Smooth muscle cell (in vitro differentiated cells): Measurements from ENCODE around the gene EMILIN3. TPM values are rescaled to one million over a fixed set of nuclear protein-coding genes. Genes with fewer than 3 reads are reported as not detected.

Experiments
- DNase-seq: peaks from one replicate; lab custom pipeline; 2025; ENCODE audit not compliant: unreplicated experiment; lab: John Stamatoyannopoulos, UW
- H2AFZ ChIP-seq: fragments of 200-600 bp; sonication (generic); 2 replicates; pipeline ENCODE4 v1.6.0; 2016; ENCODE audit warnings: antibody characterized with exemption, low read depth, mild to moderate bottlenecking
- H3F3A ChIP-seq: fragments of 200-600 bp; sonication (generic); 2 replicates; pipeline ENCODE4 v1.6.0; 2017; ENCODE audit warnings: antibody characterized with exemption, low read depth
- H3K27ac ChIP-seq: fragments of 200-600 bp; sonication (generic); 2 replicates; pipeline ENCODE4 v1.5.1; 2016; ENCODE audit warnings: low read depth, mild to moderate bottlenecking
- H3K27me3 ChIP-seq: fragments of 200-600 bp; sonication (generic); 2 replicates; pipeline ENCODE4 v1.6.1; 2016; ENCODE audit warnings: low read depth, mild to moderate bottlenecking
- H3K36me3 ChIP-seq: fragments of 200-600 bp; sonication (generic); 2 replicates; pipeline ENCODE4 v1.5.1; 2016; ENCODE audit warnings: low read depth
- H3K4me1 ChIP-seq: fragments of 200-600 bp; sonication (generic); 2 replicates; pipeline ENCODE4 v1.5.1; 2016; ENCODE audit warnings: low read depth
- H3K4me2 ChIP-seq: fragments of 200-600 bp; sonication (generic); 2 replicates; pipeline ENCODE4 v1.6.0; 2016; ENCODE audit warnings: mild to moderate bottlenecking
- H3K4me3 ChIP-seq: fragments of 200-600 bp; sonication (generic); 2 replicates; pipeline ENCODE4 v1.5.1; 2016; ENCODE audit warnings: mild to moderate bottlenecking
- H3K79me2 ChIP-seq: fragments of 200-600 bp; sonication (generic); 2 replicates; pipeline ENCODE4 v1.6.0; 2016; ENCODE audit warnings: low read depth, mild to moderate bottlenecking
- H3K9ac ChIP-seq: fragments of 200-600 bp; sonication (generic); 2 replicates; pipeline ENCODE4 v1.6.0; 2016; ENCODE audit warnings: low read depth
- H3K9me3 ChIP-seq: fragments of 200-600 bp; sonication (generic); replicated peaks from 2 replicates; pipeline ENCODE4 v1.5.1; 2016; ENCODE audit warnings: low read depth
- H4K20me1 ChIP-seq: fragments of 200-600 bp; sonication (generic); 2 replicates; pipeline ENCODE4 v1.6.0; 2016; ENCODE audit warnings: low read depth
- CTCF ChIP-seq: fragments of 200-600 bp; sonication (generic); IDR thresholded peaks from 2 replicates; pipeline ENCODE4 v1.5.1; 2017; ENCODE audit warnings: borderline replicate concordance, mild to moderate bottlenecking, antibody characterized with exemption; ENCODE audit not compliant: insufficient read depth, poor library complexity, severe bottlenecking
- WGBS: methylation state at CpG from one replicate; pipeline ENCODE4 v1.1.7; 2016; ENCODE audit warnings: low lambda C conversion rate; 5-methylcytosine and 5-hydroxymethylcytosine counted together
- polyA plus RNA-seq: library from polyadenylated mRNA; unstranded; fragments of >200 nt; fragmentation: Nextera tagmentation; extraction: Ambion mirVana; gene quantifications from 2 replicates; pipeline ENCODE4 v1.2.1, GENCODE V29; 2016
- total RNA-seq: library from RNA; depleted of rRNA; stranded (reverse); fragments of >200 nt; gene quantifications from 2 replicates; pipeline ENCODE4 v1.2.3, GENCODE V29; 2014

The EMILIN3 gene
- total and polyA plus RNA-seq, 2 experiments from 2014 or later, result 0.18 to 0.36 TPM

- H3K9ac ChIP-seq, result no peak overlapping the region
- 92% methylated on average over 4 of the region's 4 CpGs for WGBS
- H2AFZ ChIP-seq, result no peak overlapping the region
- peaks cover 6% of the 10 kb centered on the region for H3K4me1 ChIP-seq
- no peak for TF ChIP-seq CTCF
- DNase-seq, result no peak
- H3K4me3 ChIP-seq, result no peak overlapping the region
- no peaks in the 10 kb centered on the region for H3K79me2 ChIP-seq
- H3K4me2 ChIP-seq, result no peak overlapping the region
- no peaks in the 10 kb centered on the region for H3K9me3 ChIP-seq
- H3K27me3 ChIP-seq, result no peaks in the 10 kb centered on the region
- H3F3A ChIP-seq, result peaks cover 19% of the 10 kb centered on the region
- no peak overlapping the region for H3K27ac ChIP-seq
- no peaks in the 10 kb centered on the region for H4K20me1 ChIP-seq
- H3K36me3 ChIP-seq, result no peaks in the 10 kb centered on the region
Observed at GRCh38 chr20:41331731-41332130, 34.9 kb downstream of the EMILIN3 start.

- H3K9ac ChIP-seq, result no peak overlapping the region
- TF ChIP-seq CTCF, result no peak
- no peak for DNase-seq
- H3F3A ChIP-seq, result peaks cover 19% of the 10 kb centered on the region
- no peak overlapping the region for H2AFZ ChIP-seq
- H3K9me3 ChIP-seq, result no peaks in the 10 kb centered on the region
- no peaks in the 10 kb centered on the region for H3K79me2 ChIP-seq
- no peak overlapping the region for H3K4me2 ChIP-seq
- no peak overlapping the region for H3K4me3 ChIP-seq
- 93% methylated on average over 1 of the region's 1 CpG for WGBS
- no peak overlapping the region for H3K27ac ChIP-seq
- no peaks in the 10 kb centered on the region for H3K36me3 ChIP-seq
- H4K20me1 ChIP-seq, result no peaks in the 10 kb centered on the region
- H3K27me3 ChIP-seq, result no peaks in the 10 kb centered on the region
- H3K4me1 ChIP-seq, result peaks cover 6% of the 10 kb centered on the region
Observed at GRCh38 chr20:41330941-41331340, 35.7 kb downstream of the EMILIN3 start.

- 53% methylated on average over 5 of the region's 5 CpGs for WGBS
- no peak for DNase-seq
Observed at GRCh38 chr20:41330343-41330720, 36.3 kb downstream of the EMILIN3 start.

More at GRCh38 chr20:41330343-41330720, 36.3 kb downstream of the EMILIN3 start:
- Histone ChIP-seq H3K27me3 (no peaks in the 10 kb centered on the region), H3F3A (peaks cover 19% of the 10 kb centered on the region), H3K36me3 (no peaks in the 10 kb centered on the region), H3K4me3 (no peak overlapping the region), H3K4me1 (peaks cover 6% of the 10 kb centered on the region), H3K9ac (no peak overlapping the region), H3K4me2 (peak overlapping the region; percentile 57), H3K9me3 (no peaks in the 10 kb centered on the region), H3K27ac (peak overlapping the region; percentile 94), H4K20me1 (no peaks in the 10 kb centered on the region), H2AFZ (no peak overlapping the region), H3K79me2 (no peaks in the 10 kb centered on the region)
- TF ChIP-seq CTCF, result no peak
